Activated CD8-positive, alpha-beta memory T cell treated with anti-CD3 and anti-CD28 coated beads, Interleukin-2, amount 50 U/mL, for 24 hours (primary cell): ENCODE measurements around the gene WDR91.
A peak's percentile ranks its signal among the peaks of the same experiment; 100 is the strongest.
"Not testable (repeated sequence)": the region's sequence is repeated elsewhere in the genome, so short reads cannot be mapped to it uniquely, and the experiment has no call there.

Experiments
- DNase-seq: peaks from one replicate; pipeline ENCODE4 v3.0.0-alpha.2; 2020; ENCODE audit errors: extremely low read depth

Gene WDR91

GRCh38 chr7:135211179-135211945 lies at the start of gene WDR91:
Gene WDR91, minus strand, starts transcription at chr7:135211526. Its CDS starts 24 bp downstream, at chr7:135211502.
- peak; percentile 85 for DNase-seq

- no peak for DNase-seq
These were observed 49.1 kb upstream of the WDR91 start for GRCh38 chr7:135260470-135260869.

GRCh38 chr7:135259702-135260101 lies 48.4 kb upstream of the WDR91 start:
- DNase-seq, result no peak

GRCh38 chr7:135258585-135258984 lies 47.3 kb upstream of the WDR91 start:
- no peak for DNase-seq

DNA sequence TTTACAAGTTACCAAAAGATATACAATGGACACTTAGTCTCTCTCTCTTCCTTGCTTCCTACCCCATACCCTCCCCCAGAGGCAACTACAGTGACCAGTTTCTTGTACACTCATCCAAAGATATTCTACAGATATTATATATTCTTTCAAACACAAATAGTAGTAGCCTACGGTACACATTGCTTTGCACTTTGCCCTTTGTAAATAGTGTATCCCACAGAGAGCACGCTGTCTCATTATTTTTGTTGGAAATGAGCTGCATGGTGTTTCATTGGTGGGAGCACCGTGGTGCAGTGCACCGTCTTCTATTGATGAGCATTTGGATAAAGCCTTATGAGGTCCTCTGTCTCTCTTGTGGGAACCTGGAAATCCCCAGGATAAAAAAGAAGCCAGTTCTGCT lies 46.5 kb upstream of the WDR91 start:
- DNase-seq, result no peak

- no peak for DNase-seq
These were observed 42.8 kb upstream of the WDR91 start for GRCh38 chr7:135253851-135254771.

GRCh38 chr7:135251496-135252391 lies 40.4 kb upstream of the WDR91 start:
- DNase-seq, result no peak

GRCh38 chr7:135248546-135248945 lies 37.2 kb upstream of the WDR91 start:
- no peak for DNase-seq

DNA sequence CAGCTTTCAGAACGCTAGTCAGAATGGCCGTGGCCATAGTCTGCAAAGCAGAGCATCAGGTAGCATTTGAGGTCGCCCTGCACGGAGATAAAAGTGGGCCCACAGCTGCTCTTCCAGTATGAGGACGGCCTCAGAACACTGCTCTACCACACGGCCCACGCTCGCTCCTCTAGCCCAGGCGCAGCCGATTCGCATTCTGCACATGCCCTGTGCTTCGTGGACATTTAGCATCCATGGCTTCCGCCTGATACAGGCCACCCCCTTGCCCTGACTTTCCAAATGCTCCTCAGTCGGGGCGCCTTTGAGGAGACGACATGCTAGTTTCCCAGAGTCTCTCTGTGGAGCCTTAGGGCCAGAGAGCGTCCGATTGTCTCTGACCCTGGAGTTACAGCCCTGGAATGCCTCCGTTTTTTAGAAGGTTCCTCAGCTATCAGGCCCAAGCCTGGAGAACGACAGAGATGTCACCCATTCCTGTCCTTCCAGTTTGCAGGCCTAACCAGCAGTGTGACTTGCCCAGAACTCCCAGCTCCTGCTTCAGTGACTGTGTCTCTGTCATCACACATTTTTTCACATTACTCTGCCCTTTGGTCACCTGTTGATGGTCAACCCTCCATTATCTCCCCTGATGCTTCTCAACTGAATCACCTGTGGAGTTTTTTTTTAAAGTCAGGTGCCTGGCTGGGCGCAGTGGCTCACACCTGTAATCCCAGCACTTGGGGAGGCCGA lies 36.6 kb upstream of the WDR91 start:
- no peak for DNase-seq

- no peak for DNase-seq
These were observed 35.0 kb upstream of the WDR91 start for GRCh38 chr7:135246191-135246825.

DNA sequence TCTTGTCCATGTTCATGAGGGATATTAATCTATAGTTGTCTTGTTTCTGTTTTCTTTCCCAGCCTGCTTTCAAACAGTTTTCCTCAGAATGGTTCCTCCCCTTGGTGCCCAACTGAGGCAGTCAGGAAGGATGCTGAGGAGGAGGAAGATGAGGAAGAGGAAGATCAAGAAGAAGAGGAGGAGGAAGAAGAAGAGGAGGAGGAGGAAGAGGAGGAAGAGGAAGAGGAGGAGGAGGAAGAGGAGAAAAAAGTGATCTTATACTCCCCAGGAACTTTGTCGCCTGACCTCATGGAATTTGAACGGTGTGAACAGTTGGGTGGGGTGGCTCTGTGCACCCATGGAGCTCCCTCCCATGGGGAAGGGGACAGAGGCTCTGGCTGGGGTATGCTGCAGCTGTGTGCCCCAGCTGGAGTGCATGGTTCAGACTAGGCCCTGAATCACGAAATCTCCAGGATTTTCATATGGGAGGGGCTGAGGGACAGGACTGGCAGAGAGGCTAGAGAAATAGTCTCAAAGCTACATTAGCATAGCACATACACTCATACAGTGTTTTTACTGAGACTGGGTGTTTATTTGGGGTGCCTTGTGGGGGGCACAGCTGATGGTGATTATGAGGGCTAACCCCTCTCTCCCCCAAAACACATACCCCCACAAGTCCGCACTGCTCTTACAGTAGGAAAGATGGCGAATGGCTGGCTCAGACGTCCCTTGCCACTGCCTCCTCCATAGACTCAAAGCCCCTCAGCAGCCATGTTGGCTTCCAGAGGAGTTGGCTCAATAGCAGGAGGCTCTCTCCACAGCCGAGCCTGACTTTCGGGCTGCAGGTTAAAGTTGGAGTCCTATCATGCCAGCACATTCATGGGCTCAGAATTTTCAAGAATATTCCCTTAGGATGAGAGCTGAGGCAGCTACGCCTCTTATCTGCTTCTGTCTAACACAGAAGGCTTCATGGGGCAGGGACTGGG lies 34.2 kb upstream of the WDR91 start:
- DNase-seq, result no peak

- no peak for DNase-seq
These were observed 30.9 kb upstream of the WDR91 start for GRCh38 chr7:135242096-135242684.

DNA sequence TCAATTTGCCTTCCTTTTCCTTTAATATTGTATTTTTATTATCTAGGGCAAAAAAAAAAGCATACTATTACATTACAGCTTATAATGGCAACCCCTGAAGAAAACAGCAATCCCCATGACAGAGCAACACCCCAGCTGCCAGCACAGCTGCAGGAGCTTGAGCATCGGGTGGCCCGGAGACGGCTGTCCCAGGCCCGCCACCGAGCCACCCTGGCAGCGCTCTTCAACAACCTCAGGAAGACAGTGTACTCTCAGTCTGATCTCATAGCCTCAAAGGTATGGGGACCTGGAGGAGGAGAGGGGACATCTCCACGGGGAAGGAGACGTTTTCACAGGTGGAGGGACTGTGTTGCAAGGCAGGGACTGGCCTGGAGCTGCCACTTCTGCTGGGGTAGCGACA lies 29.1 kb upstream of the WDR91 start:
- DNase-seq, result no peak

- no peak for DNase-seq
These were observed 27.9 kb upstream of the WDR91 start for GRCh38 chr7:135239263-135239662.

GRCh38 chr7:135238112-135238744 lies 26.9 kb upstream of the WDR91 start:
- DNase-seq, result no peak

- DNase-seq, result no peak
These were observed 25.4 kb upstream of the WDR91 start for GRCh38 chr7:135236727-135237126.

DNA sequence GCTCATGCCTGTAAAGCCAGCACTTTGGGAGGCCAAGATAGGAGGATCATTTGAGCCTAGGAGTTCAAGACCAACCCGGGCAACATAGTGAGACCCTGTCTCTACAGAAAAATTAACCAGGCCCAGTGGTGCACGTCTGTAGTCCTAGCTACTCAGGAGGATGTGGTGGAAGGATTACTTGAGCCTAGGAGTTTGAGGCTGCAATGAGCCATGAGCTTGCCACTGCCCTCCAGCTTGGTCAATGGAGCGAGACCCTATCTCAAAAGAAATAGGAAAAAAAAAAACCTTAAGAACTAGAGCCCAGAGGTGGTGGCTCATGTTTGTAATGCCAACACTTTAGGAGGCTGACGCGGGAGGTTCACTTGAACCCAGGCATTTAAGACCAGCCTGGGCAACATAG lies 24.5 kb upstream of the WDR91 start:
- DNase-seq, result no peak

GRCh38 chr7:135234727-135235126 lies 23.4 kb upstream of the WDR91 start:
- DNase-seq, result no peak

- DNase-seq, result not testable (repeated sequence)
These were observed 22.8 kb upstream of the WDR91 start for GRCh38 chr7:135234095-135234494.
